ENCODE data around the gene MAP2K6. TPM values are rescaled to one million over a fixed set of nuclear protein-coding genes. Genes with fewer than 3 reads are reported as not detected.

Gene MAP2K6
- total and polyA plus RNA-seq, 3 donors from 2014 or later = 2.6 to 2.8 (median 2.7) TPM

- Histone ChIP-seq H3K4me1 (no peaks in the 10 kb centered on the region), H3K27ac (no peak overlapping the region), H3K27me3 (no peaks in the 10 kb centered on the region), H3K36me3 (ENCODE audit: low read depth, missing control alignments) (no peaks in the 10 kb centered on the region), H3K9me3 (no peaks in the 10 kb centered on the region), H3K4me3 (no peak overlapping the region)
- TF ChIP-seq CTCF (IDR thresholded peaks at IDR 0.05) (no peak), POLR2A (IDR thresholded peaks at IDR 0.05) (no peak)
- no peak for DNase-seq
- intact Hi-C loops (cut with DNase I; ENCODE audit: low total_unique reads) = no loop called here
- WGBS, 2 donors = 93 to 96% methylated on average over 3 of the region's 3 CpGs
Observed at GRCh38 chr17:69466905-69467667, 52.6 kb downstream of the MAP2K6 start.

- DNase-seq = no peak
- Histone ChIP-seq H3K4me1 (no peaks in the 10 kb centered on the region), H3K27me3 (no peaks in the 10 kb centered on the region), H3K36me3 (ENCODE audit: low read depth, missing control alignments) (no peaks in the 10 kb centered on the region), H3K4me3 (no peak overlapping the region), H3K27ac (no peak overlapping the region), H3K9me3 (no peaks in the 10 kb centered on the region)
- no peak for TF ChIP-seq CTCF (IDR thresholded peaks at IDR 0.05)
- no peak for TF ChIP-seq POLR2A (IDR thresholded peaks at IDR 0.05)
- WGBS, 2 donors = 76 to 88% methylated on average over 5 of the region's 5 CpGs
- intact Hi-C loops (cut with DNase I; ENCODE audit: low total_unique reads) = no loop called here
Observed at GRCh38 chr17:69468207-69468606, 53.7 kb downstream of the MAP2K6 start.

GRCh38 chr17:69470702-69471101, 56.2 kb downstream of the MAP2K6 start:
- WGBS, 2 donors = 76 to 100% methylated on average over 2 of the region's 2 CpGs
- TF ChIP-seq CTCF (IDR thresholded peaks at IDR 0.05) = no peak
- TF ChIP-seq POLR2A (IDR thresholded peaks at IDR 0.05) = no peak

GRCh38 chr17:69471406-69471805, 56.9 kb downstream of the MAP2K6 start:
- intact Hi-C loops (cut with DNase I; ENCODE audit: low total_unique reads) = no loop called here
- Histone ChIP-seq H3K4me1 (no peaks in the 10 kb centered on the region), H3K9me3 (no peaks in the 10 kb centered on the region), H3K27me3 (no peaks in the 10 kb centered on the region), H3K36me3 (ENCODE audit: low read depth, missing control alignments) (no peaks in the 10 kb centered on the region), H3K4me3 (no peak overlapping the region), H3K27ac (no peak overlapping the region)
- WGBS, 2 donors = 93 to 98% methylated on average over 3 of the region's 3 CpGs
- TF ChIP-seq POLR2A (IDR thresholded peaks at IDR 0.05) (no peak), CTCF (IDR thresholded peaks at IDR 0.05) (no peak)
- DNase-seq = no peak

More at GRCh38 chr17:69470702-69471101, 56.2 kb downstream of the MAP2K6 start:
- H3K27ac ChIP-seq = no peak overlapping the region
- no peaks in the 10 kb centered on the region for H3K36me3 ChIP-seq (ENCODE audit: low read depth, missing control alignments)
- H3K27me3 ChIP-seq = no peaks in the 10 kb centered on the region
- H3K4me1 ChIP-seq = no peaks in the 10 kb centered on the region
- no peak overlapping the region for H3K4me3 ChIP-seq
- no peak for DNase-seq
- H3K9me3 ChIP-seq = no peaks in the 10 kb centered on the region
- intact Hi-C loops (cut with DNase I; ENCODE audit: low total_unique reads) = no loop called here
